ENCODE measurements around the gene ASCL5. TPM values are rescaled to one million over a fixed set of nuclear protein-coding genes. Genes with fewer than 3 reads are reported as not detected.

ASCL5 gene
- total RNA-seq, 1 donor from 2014 or later: not detected

- peak; percentile 99 for ATAC-seq (ENCODE audit: poor library complexity)
- DNase-seq: peak; percentile 98
- intact Hi-C loops (cut with DNase I): no loop called here
Observed at GRCh38 chr1:201154389-201155165, 27.6 kb upstream of the ASCL5 start, which contains the start of gene TMEM9. TMEM9 (minus strand) TSS chr1:201154474; CDS start chr1:201153923, 551 bp downstream.

- intact Hi-C loops (cut with DNase I): no loop called here
- DNase-seq (no peak), ATAC-seq (ENCODE audit: poor library complexity) (peak; percentile 84)
Observed at GRCh38 chr1:201153474-201154388, 26.7 kb upstream of the ASCL5 start.

GRCh38 chr1:201149400-201149799, 22.4 kb upstream of the ASCL5 start:
- no peak for ATAC-seq (ENCODE audit: poor library complexity)
- intact Hi-C loops (cut with DNase I): no loop called here
- DNase-seq: no peak

- no peak for ATAC-seq (ENCODE audit: poor library complexity)
- no peak for DNase-seq
- intact Hi-C loops (cut with DNase I): no loop called here
Observed at GRCh38 chr1:201147396-201148015, 20.5 kb upstream of the ASCL5 start.

GRCh38 chr1:201146626-201147390, 19.8 kb upstream of the ASCL5 start:
- no peak for DNase-seq
- intact Hi-C loops (cut with DNase I): no loop called here

GRCh38 chr1:201145816-201146215, 18.8 kb upstream of the ASCL5 start:
- DNase-seq (no peak), ATAC-seq (ENCODE audit: poor library complexity) (no peak)
- intact Hi-C loops (cut with DNase I): no loop called here

More at GRCh38 chr1:201146626-201147390, 19.8 kb upstream of the ASCL5 start:
- no peak for ATAC-seq (ENCODE audit: poor library complexity)

- DNase-seq (no peak), ATAC-seq (ENCODE audit: poor library complexity) (no peak)
- intact Hi-C loops (cut with DNase I): no loop called here
Observed at GRCh38 chr1:201145132-201145531, 18.1 kb upstream of the ASCL5 start.

GRCh38 chr1:201144701-201145100, 17.7 kb upstream of the ASCL5 start:
- intact Hi-C loops (cut with DNase I): no loop called here
- no peak for DNase-seq
- no peak for ATAC-seq (ENCODE audit: poor library complexity)

- intact Hi-C loops (cut with DNase I): no loop called here
- DNase-seq (no peak), ATAC-seq (ENCODE audit: poor library complexity) (no peak)
Observed at GRCh38 chr1:201143726-201144635, 17.0 kb upstream of the ASCL5 start.

GRCh38 chr1:201142849-201143725, 16.1 kb upstream of the ASCL5 start:
- intact Hi-C loops (cut with DNase I): no loop called here
- no peak for DNase-seq
- no peak for ATAC-seq (ENCODE audit: poor library complexity)

- intact Hi-C loops (cut with DNase I): no loop called here
- DNase-seq (peak; percentile 83), ATAC-seq (ENCODE audit: poor library complexity) (peak; percentile 70)
Observed at GRCh38 chr1:201142011-201142848, 15.2 kb upstream of the ASCL5 start.

- no peak for DNase-seq
- no peak for ATAC-seq (ENCODE audit: poor library complexity)
- intact Hi-C loops (cut with DNase I): no loop called here
Observed at GRCh38 chr1:201141418-201141817, 14.4 kb upstream of the ASCL5 start.

GRCh38 chr1:201140941-201141260, 13.9 kb upstream of the ASCL5 start:
- no peak for ATAC-seq (ENCODE audit: poor library complexity)
- DNase-seq: no peak
- intact Hi-C loops (cut with DNase I): no loop called here

- DNase-seq: no peak
- intact Hi-C loops (cut with DNase I): no loop called here
- no peak for ATAC-seq (ENCODE audit: poor library complexity)
Observed at GRCh38 chr1:201140235-201140940, 13.4 kb upstream of the ASCL5 start.

GRCh38 chr1:201139756-201140155, 12.8 kb upstream of the ASCL5 start:
- intact Hi-C loops (cut with DNase I): no loop called here
- ATAC-seq (ENCODE audit: poor library complexity): no peak
- DNase-seq: no peak
